Measurements from ENCODE around the gene SUPT7L.
A peak's percentile ranks its signal among the peaks of the same experiment; 100 is the strongest.

Gene SUPT7L

GRCh38 chr2:27653397-27653796 lies 10.0 kb downstream of the SUPT7L start:
- TF ChIP-seq CTCF (IDR thresholded peaks at IDR 0.05; ENCODE audit: insufficient read depth, low read length, missing control alignments) = no peak
- ChIA-PET POLR2A (interaction anchor here (0.6 kb wide), 1 partner anchor 14 kb away, joined by 4 read pairs; no protein-coding TSS in a partner anchor), CTCF (interaction anchor here (2.3 kb wide), 1 partner anchor 30 kb away, joined by 6 read pairs; no protein-coding TSS in a partner anchor)
- no peak for DNase-seq (ENCODE audit: low read depth, low spot score)
- no peak overlapping the region for H3K4me3 ChIP-seq (ENCODE audit: low read depth, low read length)

- DNase-seq (ENCODE audit: low read depth, low spot score) = no peak
- no peak overlapping the region for H3K4me3 ChIP-seq (ENCODE audit: low read depth, low read length)
- CTCF ChIA-PET = interaction anchor here (2.3 kb wide), 1 partner anchor 30 kb away, joined by 6 read pairs; no protein-coding TSS in a partner anchor
- no peak for TF ChIP-seq CTCF (IDR thresholded peaks at IDR 0.05; ENCODE audit: insufficient read depth, low read length, missing control alignments)
- POLR2A ChIA-PET = no interaction called here
Measured at GRCh38 chr2:27652790-27653189, 10.6 kb downstream of the SUPT7L start.

- H3K4me3 ChIP-seq (ENCODE audit: low read depth, low read length) = no peak overlapping the region
- no peak for TF ChIP-seq CTCF (IDR thresholded peaks at IDR 0.05; ENCODE audit: insufficient read depth, low read length, missing control alignments)
- POLR2A ChIA-PET = no interaction called here
- no peak for DNase-seq (ENCODE audit: low read depth, low spot score)
- CTCF ChIA-PET = interaction anchor here (2.3 kb wide), 1 partner anchor 31 kb away, joined by 6 read pairs; no protein-coding TSS in a partner anchor
Measured at GRCh38 chr2:27652341-27652740, 11.1 kb downstream of the SUPT7L start.

- ChIA-PET CTCF (interaction anchor here (1.1 to 1.3 kb wide), 3 partner anchors 13 to 33 kb away, joined by 3 to 4 read pairs (median 3); partner anchors contain the start of gene SLC4A1AP), POLR2A (no interaction called here)
- H3K4me3 ChIP-seq (ENCODE audit: low read depth, low read length) = no peak overlapping the region
- no peak for DNase-seq (ENCODE audit: low read depth, low spot score)
- no peak for TF ChIP-seq CTCF (IDR thresholded peaks at IDR 0.05; ENCODE audit: insufficient read depth, low read length, missing control alignments)
Measured at GRCh38 chr2:27651056-27651455, 12.4 kb downstream of the SUPT7L start.

- DNase-seq (ENCODE audit: low read depth, low spot score) = no peak
- ChIA-PET POLR2A (interaction anchor here (0.8 kb wide), 1 partner anchor 19 kb away, joined by 3 read pairs; the partner anchor contains the start of genes CCDC121 and GPN1), CTCF (interaction anchor here (1.3 to 5.4 kb wide), 3 partner anchors 18 to 56 kb away, joined by 3 to 26 read pairs (median 4); no protein-coding TSS in a partner anchor)
- H3K4me3 ChIP-seq (ENCODE audit: low read depth, low read length) = no peak overlapping the region
- TF ChIP-seq CTCF (IDR thresholded peaks at IDR 0.05; ENCODE audit: insufficient read depth, low read length, missing control alignments) = no peak
Measured at GRCh38 chr2:27647737-27648136, 15.7 kb downstream of the SUPT7L start.

GRCh38 chr2:27647289-27647688 lies 16.1 kb downstream of the SUPT7L start:
- peak; percentile 46 for DNase-seq (ENCODE audit: low read depth, low spot score)
- POLR2A ChIA-PET = interaction anchor here (0.8 kb wide), 1 partner anchor 19 kb away, joined by 3 read pairs; the partner anchor contains the start of genes CCDC121 and GPN1
- no peak for TF ChIP-seq CTCF (IDR thresholded peaks at IDR 0.05; ENCODE audit: insufficient read depth, low read length, missing control alignments)
- H3K4me3 ChIP-seq (ENCODE audit: low read depth, low read length) = no peak overlapping the region
- CTCF ChIA-PET = interaction anchor here (1.0 to 5.4 kb wide), 5 partner anchors 11 to 56 kb away, joined by 3 to 26 read pairs (median 3); no protein-coding TSS in a partner anchor
